Activated naive CD4-positive, alpha-beta T cell treated with anti-CD3 and anti-CD28 coated beads for 36 hours (primary cell): ENCODE results near the gene BTBD9. TPM values are rescaled to one million over a fixed set of nuclear protein-coding genes. Genes with fewer than 3 reads are reported as not detected.

Experiments
- CTCF ChIA-PET: fragments of 350-600 bp; sonication (Branson Sonifier 250); formaldehyde crosslinking; loops from one replicate; lab custom pipeline; 2021; ENCODE audit warnings: antibody characterized with exemption; lab: Charles Lee
- DNase-seq: peaks from one replicate; pipeline ENCODE4 v3.0.0-alpha.2; 2020
- H3K27ac Mint-ChIP-seq: one replicate; pipeline ENCODE4 v1.8.0; 2021; ENCODE audit warnings: mild to moderate bottlenecking, mixed read lengths
- H3K27me3 Mint-ChIP-seq: one replicate; pipeline ENCODE4 v1.8.0; 2021; ENCODE audit warnings: low read depth, mixed read lengths
- H3K36me3 Mint-ChIP-seq: one replicate; pipeline ENCODE4 v1.8.0; 2021; ENCODE audit warnings: low read depth, mixed read lengths
- H3K4me1 Mint-ChIP-seq: one replicate; pipeline ENCODE4 v1.8.0; 2021; ENCODE audit warnings: low read depth, mixed read lengths
- H3K4me3 Mint-ChIP-seq: one replicate; pipeline ENCODE4 v1.8.0; 2021; ENCODE audit warnings: mild to moderate bottlenecking, moderate library complexity, mixed read lengths
- H3K9me3 Mint-ChIP-seq: one replicate; pipeline ENCODE4 v1.8.0; 2021; ENCODE audit warnings: mixed read lengths
- intact Hi-C: fragments of 100-400 bp; cut with micrococcal nuclease; formaldehyde crosslinking; loops from one replicate; pipeline ENCODE4 v1.15.1; 2023
- total RNA-seq, 2 experiments: library from RNA; stranded (reverse); gene quantifications; one replicate each; pipeline ENCODE4 v1.2.3, GENCODE V29; 2021

The BTBD9 gene
- total RNA-seq, 2 experiments from 2014 or later: 9.5 to 11.1 TPM

- intact Hi-C loops: no loop called here
- H3K36me3 Mint-ChIP-seq: no peaks in the 10 kb centered on the region
- CTCF ChIA-PET: no interaction called here
- no peaks in the 10 kb centered on the region for H3K9me3 Mint-ChIP-seq
- H3K4me3 Mint-ChIP-seq: no peak overlapping the region
- no peaks in the 10 kb centered on the region for H3K4me1 Mint-ChIP-seq
- H3K27me3 Mint-ChIP-seq: no peaks in the 10 kb centered on the region
- H3K27ac Mint-ChIP-seq: no peak overlapping the region
- DNase-seq: no peak
Observed at GRCh38 chr6:38371881-38372280, 267.8 kb downstream of the BTBD9 start.

GRCh38 chr6:38370653-38371601, 268.8 kb downstream of the BTBD9 start:
- Mint-ChIP-seq H3K27me3 (no peaks in the 10 kb centered on the region), H3K9me3 (no peaks in the 10 kb centered on the region), H3K27ac (no peak overlapping the region), H3K36me3 (no peaks in the 10 kb centered on the region), H3K4me3 (no peak overlapping the region), H3K4me1 (no peaks in the 10 kb centered on the region)
- CTCF ChIA-PET: no interaction called here
- intact Hi-C loops: no loop called here
- no peak for DNase-seq

DNA sequence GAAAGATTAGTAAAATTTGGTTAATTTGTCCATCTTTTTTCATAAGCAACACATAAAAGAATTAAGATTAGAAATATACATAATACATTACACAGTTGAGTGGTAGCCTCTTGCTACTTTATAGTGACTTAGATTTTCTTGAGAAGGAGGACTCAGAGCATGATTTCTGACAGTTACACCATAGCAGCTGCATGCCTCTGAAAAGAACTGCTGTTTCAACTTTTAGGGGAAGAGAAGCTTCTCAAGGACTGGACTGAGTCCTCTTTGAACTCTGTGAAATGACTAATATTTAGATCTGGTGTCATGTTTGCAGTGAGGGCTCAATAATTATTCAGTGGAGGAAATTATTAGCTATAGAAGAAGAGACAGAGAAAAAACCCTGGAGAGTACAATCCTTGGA, 272.5 kb downstream of the BTBD9 start:
- Mint-ChIP-seq H3K27ac (no peak overlapping the region), H3K4me3 (no peak overlapping the region), H3K27me3 (no peaks in the 10 kb centered on the region), H3K36me3 (no peaks in the 10 kb centered on the region), H3K9me3 (no peaks in the 10 kb centered on the region), H3K4me1 (no peaks in the 10 kb centered on the region)
- CTCF ChIA-PET: no interaction called here
- no peak for DNase-seq
- intact Hi-C loops: no loop called here

GRCh38 chr6:38366234-38366633, 273.5 kb downstream of the BTBD9 start:
- Mint-ChIP-seq H3K4me1 (no peaks in the 10 kb centered on the region), H3K27ac (no peak overlapping the region), H3K27me3 (no peaks in the 10 kb centered on the region), H3K4me3 (no peak overlapping the region), H3K36me3 (no peaks in the 10 kb centered on the region), H3K9me3 (no peaks in the 10 kb centered on the region)
- DNase-seq: no peak
- CTCF ChIA-PET: interaction anchor here (0.6 kb wide), 1 partner anchor 583 kb away, joined by 3 read pairs; no protein-coding TSS in a partner anchor
- intact Hi-C loops: no loop called here

DNA sequence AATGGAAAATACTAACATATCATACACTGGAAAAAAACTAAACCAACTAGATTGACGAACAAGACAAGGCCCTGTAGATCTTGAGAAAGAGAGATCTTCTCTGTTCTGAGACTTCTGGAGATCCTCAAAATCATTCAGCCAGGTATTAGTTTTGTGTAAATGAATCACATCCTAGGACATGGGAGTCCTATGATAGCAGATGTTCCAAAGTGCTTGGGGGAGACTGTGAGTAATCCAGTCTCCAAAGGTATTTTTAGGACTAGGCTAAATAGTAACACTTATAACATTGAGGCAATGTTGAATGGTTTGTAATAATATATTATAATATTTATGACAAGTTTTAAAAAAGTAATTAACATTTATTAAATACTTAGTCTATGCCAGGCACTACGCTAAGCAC, 275.0 kb downstream of the BTBD9 start:
- H3K4me1 Mint-ChIP-seq: no peaks in the 10 kb centered on the region
- intact Hi-C loops: no loop called here
- H3K9me3 Mint-ChIP-seq: no peaks in the 10 kb centered on the region
- H3K27ac Mint-ChIP-seq: no peak overlapping the region
- CTCF ChIA-PET: no interaction called here
- H3K4me3 Mint-ChIP-seq: no peak overlapping the region
- no peak for DNase-seq
- H3K27me3 Mint-ChIP-seq: no peaks in the 10 kb centered on the region
- no peaks in the 10 kb centered on the region for H3K36me3 Mint-ChIP-seq

- Mint-ChIP-seq H3K27me3 (no peaks in the 10 kb centered on the region), H3K9me3 (no peaks in the 10 kb centered on the region), H3K4me3 (no peak overlapping the region), H3K27ac (no peak overlapping the region), H3K36me3 (no peaks in the 10 kb centered on the region), H3K4me1 (no peaks in the 10 kb centered on the region)
- CTCF ChIA-PET: no interaction called here
- intact Hi-C loops: no loop called here
- no peak for DNase-seq
Observed at GRCh38 chr6:38364127-38364526, 275.6 kb downstream of the BTBD9 start.

DNA sequence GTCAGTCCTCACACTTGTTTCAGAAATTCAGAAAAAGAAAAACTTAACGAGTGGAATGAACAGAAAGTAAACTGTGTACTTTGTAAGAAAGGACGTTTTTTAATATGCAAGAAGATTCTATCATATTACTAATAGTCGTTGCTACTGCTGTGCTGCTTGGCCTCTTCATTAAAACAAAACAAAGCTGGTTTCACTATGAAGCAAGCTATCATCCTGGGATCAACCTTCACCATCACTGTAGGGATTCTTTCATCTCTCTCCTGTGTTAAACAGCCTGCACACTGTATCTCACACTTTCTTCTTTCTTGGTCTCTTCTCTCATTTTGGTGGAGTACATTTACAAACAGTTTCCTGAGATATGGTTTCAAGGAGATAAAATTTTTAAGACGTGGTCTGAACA, 284.2 kb downstream of the BTBD9 start:
- Mint-ChIP-seq H3K4me1 (peaks cover 6% of the 10 kb centered on the region), H3K9me3 (no peaks in the 10 kb centered on the region), H3K4me3 (no peak overlapping the region), H3K27ac (no peak overlapping the region), H3K36me3 (peaks cover 4% of the 10 kb centered on the region), H3K27me3 (no peaks in the 10 kb centered on the region)
- no peak for DNase-seq
- intact Hi-C loops: no loop called here
- CTCF ChIA-PET: no interaction called here

DNA sequence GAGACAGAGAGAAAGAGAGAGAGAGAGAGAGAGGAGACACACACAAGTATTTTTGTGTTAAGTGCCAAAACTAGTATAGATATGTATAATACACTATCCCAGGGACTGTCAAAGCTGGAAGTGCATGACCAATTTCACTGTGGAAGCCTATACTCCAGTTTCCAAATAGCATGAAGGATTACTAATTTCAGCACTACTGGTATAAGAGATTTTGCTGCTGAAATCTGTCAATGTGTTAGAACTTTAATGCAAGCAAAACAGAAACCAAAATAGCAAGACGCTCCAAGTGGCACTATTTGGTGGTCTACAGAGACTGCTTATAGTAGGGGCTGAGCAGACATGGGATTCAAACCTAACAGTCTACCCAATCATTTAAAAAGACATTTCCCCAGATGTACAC, 284.8 kb downstream of the BTBD9 start:
- Mint-ChIP-seq H3K36me3 (peaks cover 4% of the 10 kb centered on the region), H3K4me1 (peaks cover 6% of the 10 kb centered on the region), H3K9me3 (no peaks in the 10 kb centered on the region), H3K27ac (no peak overlapping the region), H3K4me3 (no peak overlapping the region), H3K27me3 (no peaks in the 10 kb centered on the region)
- CTCF ChIA-PET: no interaction called here
- intact Hi-C loops: no loop called here
- DNase-seq: peak; percentile 7

GRCh38 chr6:38354037-38354381, 285.7 kb downstream of the BTBD9 start:
- peaks cover 6% of the 10 kb centered on the region for H3K4me1 Mint-ChIP-seq

GRCh38 chr6:38353310-38354036, 286.3 kb downstream of the BTBD9 start:
- intact Hi-C loops: no loop called here
- DNase-seq: no peak
- no peak overlapping the region for H3K4me3 Mint-ChIP-seq
- no peaks in the 10 kb centered on the region for H3K27me3 Mint-ChIP-seq
- CTCF ChIA-PET: interaction anchor here (0.6 kb wide), 1 partner anchor 648 kb away, joined by 3 read pairs; no protein-coding TSS in a partner anchor
- no peak overlapping the region for H3K27ac Mint-ChIP-seq
- H3K9me3 Mint-ChIP-seq: no peaks in the 10 kb centered on the region
- H3K4me1 Mint-ChIP-seq: peaks cover 6% of the 10 kb centered on the region
- peaks cover 4% of the 10 kb centered on the region for H3K36me3 Mint-ChIP-seq

More at GRCh38 chr6:38354037-38354381, 285.7 kb downstream of the BTBD9 start:
- CTCF ChIA-PET: no interaction called here
- Mint-ChIP-seq H3K27ac (no peak overlapping the region), H3K36me3 (peaks cover 4% of the 10 kb centered on the region), H3K27me3 (no peaks in the 10 kb centered on the region), H3K9me3 (no peaks in the 10 kb centered on the region), H3K4me3 (no peak overlapping the region)
- no peak for DNase-seq
- intact Hi-C loops: no loop called here

- Mint-ChIP-seq H3K4me1 (peaks cover 6% of the 10 kb centered on the region), H3K27me3 (no peaks in the 10 kb centered on the region), H3K36me3 (peaks cover 2% of the 10 kb centered on the region), H3K27ac (no peak overlapping the region), H3K4me3 (no peak overlapping the region), H3K9me3 (no peaks in the 10 kb centered on the region)
- DNase-seq: no peak
- intact Hi-C loops: no loop called here
- CTCF ChIA-PET: interaction anchor here (0.6 kb wide), 1 partner anchor 648 kb away, joined by 3 read pairs; no protein-coding TSS in a partner anchor
Observed at GRCh38 chr6:38352636-38353035, 287.1 kb downstream of the BTBD9 start.

- intact Hi-C loops: no loop called here
- DNase-seq: no peak
- no peaks in the 10 kb centered on the region for H3K36me3 Mint-ChIP-seq
- H3K4me1 Mint-ChIP-seq: peaks cover 6% of the 10 kb centered on the region
- no peaks in the 10 kb centered on the region for H3K9me3 Mint-ChIP-seq
- H3K4me3 Mint-ChIP-seq: no peak overlapping the region
- CTCF ChIA-PET: no interaction called here
- H3K27me3 Mint-ChIP-seq: no peaks in the 10 kb centered on the region
- no peak overlapping the region for H3K27ac Mint-ChIP-seq
Observed at GRCh38 chr6:38350942-38351341, 288.8 kb downstream of the BTBD9 start.
